HepG2 (cell line): Measurements from ENCODE around the gene PFDN2. TPM values are rescaled to one million over a fixed set of nuclear protein-coding genes. Genes with fewer than 3 reads are reported as not detected.

Experiments
- ATF7 ChIP-seq, 2 experiments: fragments of 450-650 bp in 1 of 2; sonication (generic) in 1 of 2; formaldehyde crosslinking in 1 of 2; IDR thresholded peaks; 2 replicates each; pipeline versions ENCODE4 v1.4.0 to v1.6.1; 2016 to 2020; ENCODE audit warnings: antibody characterized with exemption in 1 of 2, mild to moderate bottlenecking in 1 of 2, missing genetic modification reagents in 1 of 2
- CHCHD3 ChIP-seq: sonication (generic); formaldehyde crosslinking; IDR thresholded peaks from 2 replicates; pipeline ENCODE4 v1.8.0; 2022; ENCODE audit warnings: mild to moderate bottlenecking, missing genetic modification reagents, moderate library complexity
- DNMT3B ChIP-seq: conservative IDR thresholded peaks from 2 replicates; pipeline ENCODE4 v1.6.1; 2016; ENCODE audit warnings: missing biosample characterization, control low read depth
- MTF1 ChIP-seq: sonication (generic); formaldehyde crosslinking; IDR thresholded peaks from 2 replicates; pipeline ENCODE4 v1.5.0; 2020; ENCODE audit warnings: missing genetic modification reagents
- NR3C1 ChIP-seq: sonication (generic); formaldehyde crosslinking; IDR thresholded peaks from 2 replicates; pipeline ENCODE4 v1.4.0; 2020; ENCODE audit warnings: missing genetic modification reagents
- PAWR ChIP-seq: sonication (generic); formaldehyde crosslinking; IDR thresholded peaks from 2 replicates; pipeline ENCODE4 v1.4.0; 2020; ENCODE audit warnings: missing genetic modification reagents, mild to moderate bottlenecking, borderline replicate concordance
- RAD51 ChIP-seq: fragments of 450-650 bp; IDR thresholded peaks from 2 replicates; pipeline ENCODE4 v1.6.1; 2016; ENCODE audit warnings: borderline replicate concordance
- RFX5 ChIP-seq: IDR thresholded peaks from 2 replicates; pipeline ENCODE4 v1.6.1; 2011; ENCODE audit warnings: low read depth, low read length, improper control_type of control experiment
- ZNF230 ChIP-seq: sonication (generic); formaldehyde crosslinking; IDR thresholded peaks from 2 replicates; pipeline ENCODE4 v1.4.0; 2020; ENCODE audit warnings: mild to moderate bottlenecking, missing genetic modification reagents
- ZNF251 ChIP-seq: sonication (generic); formaldehyde crosslinking; IDR thresholded peaks from 2 replicates; pipeline ENCODE4 v1.9.0; 2021; ENCODE audit warnings: mild to moderate bottlenecking, missing genetic modification reagents
- ZNF326 ChIP-seq: sonication (generic); formaldehyde crosslinking; IDR thresholded peaks from 2 replicates; pipeline ENCODE4 v1.4.0; 2020; ENCODE audit warnings: missing genetic modification reagents, borderline replicate concordance
- ZNF737 ChIP-seq: sonication (generic); formaldehyde crosslinking; IDR thresholded peaks from 2 replicates; pipeline ENCODE4 v1.5.0; 2020; ENCODE audit warnings: missing genetic modification reagents, mild to moderate bottlenecking, borderline replicate concordance
- ZSCAN22 ChIP-seq: sonication (generic); formaldehyde crosslinking; IDR thresholded peaks from 2 replicates; pipeline ENCODE4 v1.4.0; 2020; ENCODE audit warnings: mild to moderate bottlenecking, missing genetic modification reagents
- polyA plus RNA-seq, 8 experiments: library from polyadenylated mRNA; depleted of rRNA in 3 of 8; stranded (reverse) in 7 of 8; unstranded in 1 of 8; fragments of >200 nt; fragmentation: Illumina TruSeq in 4 of 8; extraction: Trizol in 4 of 8; gene quantifications; 2 replicates each; pipeline versions ENCODE4 v1.2.1 to v1.2.3, GENCODE V29; 2011 to 2016; ENCODE audit warnings: low read depth in 4 of 8, missing spikeins in 1 of 8, mixed read lengths in 1 of 8; ENCODE audit not compliant: insufficient read depth in 1 of 8
- total RNA-seq, 5 experiments: library from RNA; depleted of rRNA; stranded (reverse); fragments of >200 nt; fragmentation: Illumina TruSeq; extraction: Trizol; gene quantifications; 2 replicates each; pipeline ENCODE4 v1.2.3, GENCODE V29; 2016; ENCODE audit warnings: low read depth in 1 of 5
- TF ChIP-seq, protein P1 (sequence below): sonication (generic); formaldehyde crosslinking; IDR thresholded peaks from 2 replicates; pipeline ENCODE4 v1.4.0; 2020; ENCODE audit warnings: mild to moderate bottlenecking, missing genetic modification reagents
- TF ChIP-seq, protein P2 (sequence below): sonication (generic); formaldehyde crosslinking; IDR thresholded peaks from 2 replicates; pipeline ENCODE4 v1.8.1; 2023; ENCODE audit warnings: mild to moderate bottlenecking, missing genetic modification reagents
- TF ChIP-seq, protein P3 (sequence below): IDR thresholded peaks from 2 replicates; pipeline ENCODE4 v1.6.1; 2018; ENCODE audit warnings: missing genetic modification reagents, mild to moderate bottlenecking, missing compliant biosample characterization
- TF ChIP-seq, protein P4 (sequence below): IDR thresholded peaks from 2 replicates; pipeline ENCODE4 v1.6.1; 2016
- TF ChIP-seq, protein P5 (sequence below): sonication (generic); formaldehyde crosslinking; IDR thresholded peaks from 2 replicates; pipeline ENCODE4 v1.4.0; 2020; ENCODE audit warnings: missing genetic modification reagents

Gene PFDN2
- total and polyA plus RNA-seq, 2 of the 13 experiments (the other 11 are each of a cell fraction or from before 2014, with no cell fraction given) = 62.6 to 63.6 TPM

DNA sequence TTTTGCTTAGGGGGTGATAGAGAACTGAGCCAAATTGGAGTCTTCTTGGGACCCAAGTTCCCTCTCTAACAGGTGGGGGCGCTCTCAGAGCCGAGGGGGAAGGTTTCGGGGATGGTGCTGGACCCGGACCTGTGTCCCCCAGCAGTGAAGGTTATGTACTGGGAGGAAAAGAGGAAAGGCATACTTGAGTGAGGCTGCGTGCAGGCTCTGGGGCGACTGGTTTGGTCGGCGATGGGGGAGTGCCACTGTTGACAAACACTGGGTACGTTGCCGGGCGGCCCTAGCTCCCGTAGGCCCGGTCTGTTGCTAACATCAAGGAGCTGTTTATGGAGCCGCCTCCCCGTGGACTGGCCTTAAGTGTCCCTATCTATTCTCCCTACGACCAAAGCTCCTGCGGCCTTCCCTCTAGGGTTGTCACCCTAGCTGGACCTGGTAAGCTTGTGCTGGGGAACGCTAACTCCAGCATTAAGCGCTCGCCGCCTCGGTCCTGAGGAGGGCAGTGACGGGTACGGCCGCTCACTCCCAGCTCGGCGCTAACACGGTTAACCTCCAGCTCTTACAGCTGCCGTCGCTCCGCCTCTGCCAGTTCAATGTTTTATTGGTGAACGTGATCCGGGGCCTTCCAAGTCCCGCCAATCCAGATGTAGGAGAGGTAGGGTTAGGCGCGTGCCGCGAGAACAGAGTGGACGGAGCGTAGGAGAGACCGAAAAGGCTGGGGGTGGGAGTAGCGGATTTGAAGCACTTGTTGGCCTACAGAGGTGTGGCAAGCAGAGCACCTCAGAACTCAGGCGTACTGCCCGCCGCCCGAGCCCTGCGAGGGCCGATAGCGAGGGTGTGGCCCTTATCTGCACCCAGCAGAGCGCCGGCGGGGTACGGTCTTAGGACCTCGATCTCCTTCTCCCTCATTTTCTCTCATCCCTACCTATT, 48.2 kb upstream of the PFDN2 start, which contains the start of gene PPOX (continued):
- TF ChIP-seq, protein P1, sequence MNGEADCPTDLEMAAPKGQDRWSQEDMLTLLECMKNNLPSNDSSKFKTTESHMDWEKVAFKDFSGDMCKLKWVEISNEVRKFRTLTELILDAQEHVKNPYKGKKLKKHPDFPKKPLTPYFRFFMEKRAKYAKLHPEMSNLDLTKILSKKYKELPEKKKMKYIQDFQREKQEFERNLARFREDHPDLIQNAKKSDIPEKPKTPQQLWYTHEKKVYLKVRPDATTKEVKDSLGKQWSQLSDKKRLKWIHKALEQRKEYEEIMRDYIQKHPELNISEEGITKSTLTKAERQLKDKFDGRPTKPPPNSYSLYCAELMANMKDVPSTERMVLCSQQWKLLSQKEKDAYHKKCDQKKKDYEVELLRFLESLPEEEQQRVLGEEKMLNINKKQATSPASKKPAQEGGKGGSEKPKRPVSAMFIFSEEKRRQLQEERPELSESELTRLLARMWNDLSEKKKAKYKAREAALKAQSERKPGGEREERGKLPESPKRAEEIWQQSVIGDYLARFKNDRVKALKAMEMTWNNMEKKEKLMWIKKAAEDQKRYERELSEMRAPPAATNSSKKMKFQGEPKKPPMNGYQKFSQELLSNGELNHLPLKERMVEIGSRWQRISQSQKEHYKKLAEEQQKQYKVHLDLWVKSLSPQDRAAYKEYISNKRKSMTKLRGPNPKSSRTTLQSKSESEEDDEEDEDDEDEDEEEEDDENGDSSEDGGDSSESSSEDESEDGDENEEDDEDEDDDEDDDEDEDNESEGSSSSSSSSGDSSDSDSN (CRISPR knock-in tag) = peak; percentile 70; the same call in 1 of the 2 replicates
- TF ChIP-seq, protein P2, sequence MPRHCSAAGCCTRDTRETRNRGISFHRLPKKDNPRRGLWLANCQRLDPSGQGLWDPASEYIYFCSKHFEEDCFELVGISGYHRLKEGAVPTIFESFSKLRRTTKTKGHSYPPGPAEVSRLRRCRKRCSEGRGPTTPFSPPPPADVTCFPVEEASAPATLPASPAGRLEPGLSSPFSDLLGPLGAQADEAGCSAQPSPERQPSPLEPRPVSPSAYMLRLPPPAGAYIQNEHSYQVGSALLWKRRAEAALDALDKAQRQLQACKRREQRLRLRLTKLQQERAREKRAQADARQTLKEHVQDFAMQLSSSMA (CRISPR knock-in tag) = 0 out of 2 replicates have a peak, but pooled peaks have one; percentile 11
- TF ChIP-seq ZSCAN22 (CRISPR knock-in tag) (no peak), MTF1 (no peak), PAWR (CRISPR knock-in tag) (no peak), CHCHD3 (no peak), RAD51 (no peak), ATF7 (IDR thresholded peaks at IDR 0.05) (no peak), ATF7 (CRISPR knock-in tag; IDR thresholded peaks at IDR 0.05) (no peak), ZNF326 (CRISPR knock-in tag) (no peak), NR3C1 (no peak), ZNF230 (no peak), ZNF251 (CRISPR knock-in tag) (no peak), RFX5 (no peak; the same call in 1 of the 2 replicates), DNMT3B (CRISPR knock-in tag) (no peak; the same call in 1 of the 2 replicates), ZNF737 (CRISPR knock-in tag) (no peak)
- TF ChIP-seq, protein P3, sequence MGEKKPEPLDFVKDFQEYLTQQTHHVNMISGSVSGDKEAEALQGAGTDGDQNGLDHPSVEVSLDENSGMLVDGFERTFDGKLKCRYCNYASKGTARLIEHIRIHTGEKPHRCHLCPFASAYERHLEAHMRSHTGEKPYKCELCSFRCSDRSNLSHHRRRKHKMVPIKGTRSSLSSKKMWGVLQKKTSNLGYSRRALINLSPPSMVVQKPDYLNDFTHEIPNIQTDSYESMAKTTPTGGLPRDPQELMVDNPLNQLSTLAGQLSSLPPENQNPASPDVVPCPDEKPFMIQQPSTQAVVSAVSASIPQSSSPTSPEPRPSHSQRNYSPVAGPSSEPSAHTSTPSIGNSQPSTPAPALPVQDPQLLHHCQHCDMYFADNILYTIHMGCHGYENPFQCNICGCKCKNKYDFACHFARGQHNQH (CRISPR knock-in tag) = no peak; the same call in 1 of the 2 replicates
- TF ChIP-seq, protein P4, sequence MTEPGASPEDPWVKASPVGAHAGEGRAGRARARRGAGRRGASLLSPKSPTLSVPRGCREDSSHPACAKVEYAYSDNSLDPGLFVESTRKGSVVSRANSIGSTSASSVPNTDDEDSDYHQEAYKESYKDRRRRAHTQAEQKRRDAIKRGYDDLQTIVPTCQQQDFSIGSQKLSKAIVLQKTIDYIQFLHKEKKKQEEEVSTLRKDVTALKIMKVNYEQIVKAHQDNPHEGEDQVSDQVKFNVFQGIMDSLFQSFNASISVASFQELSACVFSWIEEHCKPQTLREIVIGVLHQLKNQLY (CRISPR knock-in tag) = 0 out of 2 replicates have a peak, but pooled peaks have one; percentile 26
- TF ChIP-seq, protein P5, sequence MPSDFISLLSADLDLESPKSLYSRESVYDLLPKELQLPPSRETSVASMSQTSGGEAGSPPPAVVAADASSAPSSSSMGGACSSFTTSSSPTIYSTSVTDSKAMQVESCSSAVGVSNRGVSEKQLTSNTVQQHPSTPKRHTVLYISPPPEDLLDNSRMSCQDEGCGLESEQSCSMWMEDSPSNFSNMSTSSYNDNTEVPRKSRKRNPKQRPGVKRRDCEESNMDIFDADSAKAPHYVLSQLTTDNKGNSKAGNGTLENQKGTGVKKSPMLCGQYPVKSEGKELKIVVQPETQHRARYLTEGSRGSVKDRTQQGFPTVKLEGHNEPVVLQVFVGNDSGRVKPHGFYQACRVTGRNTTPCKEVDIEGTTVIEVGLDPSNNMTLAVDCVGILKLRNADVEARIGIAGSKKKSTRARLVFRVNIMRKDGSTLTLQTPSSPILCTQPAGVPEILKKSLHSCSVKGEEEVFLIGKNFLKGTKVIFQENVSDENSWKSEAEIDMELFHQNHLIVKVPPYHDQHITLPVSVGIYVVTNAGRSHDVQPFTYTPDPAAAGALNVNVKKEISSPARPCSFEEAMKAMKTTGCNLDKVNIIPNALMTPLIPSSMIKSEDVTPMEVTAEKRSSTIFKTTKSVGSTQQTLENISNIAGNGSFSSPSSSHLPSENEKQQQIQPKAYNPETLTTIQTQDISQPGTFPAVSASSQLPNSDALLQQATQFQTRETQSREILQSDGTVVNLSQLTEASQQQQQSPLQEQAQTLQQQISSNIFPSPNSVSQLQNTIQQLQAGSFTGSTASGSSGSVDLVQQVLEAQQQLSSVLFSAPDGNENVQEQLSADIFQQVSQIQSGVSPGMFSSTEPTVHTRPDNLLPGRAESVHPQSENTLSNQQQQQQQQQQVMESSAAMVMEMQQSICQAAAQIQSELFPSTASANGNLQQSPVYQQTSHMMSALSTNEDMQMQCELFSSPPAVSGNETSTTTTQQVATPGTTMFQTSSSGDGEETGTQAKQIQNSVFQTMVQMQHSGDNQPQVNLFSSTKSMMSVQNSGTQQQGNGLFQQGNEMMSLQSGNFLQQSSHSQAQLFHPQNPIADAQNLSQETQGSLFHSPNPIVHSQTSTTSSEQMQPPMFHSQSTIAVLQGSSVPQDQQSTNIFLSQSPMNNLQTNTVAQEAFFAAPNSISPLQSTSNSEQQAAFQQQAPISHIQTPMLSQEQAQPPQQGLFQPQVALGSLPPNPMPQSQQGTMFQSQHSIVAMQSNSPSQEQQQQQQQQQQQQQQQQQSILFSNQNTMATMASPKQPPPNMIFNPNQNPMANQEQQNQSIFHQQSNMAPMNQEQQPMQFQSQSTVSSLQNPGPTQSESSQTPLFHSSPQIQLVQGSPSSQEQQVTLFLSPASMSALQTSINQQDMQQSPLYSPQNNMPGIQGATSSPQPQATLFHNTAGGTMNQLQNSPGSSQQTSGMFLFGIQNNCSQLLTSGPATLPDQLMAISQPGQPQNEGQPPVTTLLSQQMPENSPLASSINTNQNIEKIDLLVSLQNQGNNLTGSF (CRISPR knock-in tag) = no peak
